HG03108 (cell line): ENCODE measurements around the gene RNF224.
"Not testable (repeated sequence)": the region's sequence is repeated elsewhere in the genome, so short reads cannot be mapped to it uniquely, and the experiment has no call there.

Experiments used
- ATAC-seq: cut with Tn5 transposase; IDR thresholded peaks from one replicate; pipeline ENCODE4 v1.9.1; 2021; ENCODE audit warnings: moderate library complexity; ENCODE audit not compliant: unreplicated experiment

RNF224 gene

DNA sequence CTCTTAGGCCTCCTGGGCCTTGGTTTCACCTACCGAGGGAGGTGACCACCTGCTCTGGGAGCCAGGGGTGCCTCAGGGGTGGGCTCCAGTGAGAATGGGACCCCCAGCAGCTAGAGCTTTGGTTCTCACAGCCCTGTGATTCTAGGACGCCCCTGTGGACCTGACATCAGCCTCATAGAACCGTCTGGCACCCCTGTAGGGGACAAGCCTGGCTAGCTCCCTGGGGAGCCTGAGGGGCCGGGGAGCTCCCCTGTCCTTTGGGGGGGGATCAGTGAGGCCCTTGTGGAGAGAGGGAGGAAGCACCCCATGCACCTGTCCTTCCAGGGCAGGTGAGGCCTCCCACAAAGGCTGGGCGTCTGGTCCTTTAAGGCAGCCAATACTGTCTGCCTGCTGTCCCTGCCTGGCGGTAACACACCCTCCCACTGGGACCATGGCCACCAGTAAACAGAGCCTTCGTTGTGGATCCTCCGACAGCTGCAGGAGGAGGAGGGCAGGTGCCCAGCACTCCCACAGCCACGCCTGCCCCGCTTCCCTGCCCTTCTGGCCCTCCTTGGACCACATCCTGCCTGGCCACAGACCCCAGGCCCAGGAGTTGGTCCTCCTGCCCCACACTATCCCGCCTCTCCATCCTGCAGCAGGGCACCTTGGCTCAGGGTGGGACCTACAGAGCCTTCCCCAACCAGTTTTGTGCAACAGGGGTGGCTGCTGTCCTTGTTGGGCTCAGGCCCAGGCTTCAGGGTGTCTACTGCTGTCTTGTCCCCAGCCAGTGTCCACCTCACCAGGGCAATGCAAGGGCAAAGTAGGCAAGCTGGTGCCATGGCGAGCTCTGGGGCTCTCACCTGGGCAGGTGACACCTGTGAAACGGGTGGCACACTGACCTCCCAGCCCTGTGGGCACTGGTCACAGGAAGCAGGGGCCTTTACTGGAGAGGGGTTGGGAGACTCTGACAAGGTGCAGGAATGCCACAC is 10.7 kb downstream of the RNF224 start:
- ATAC-seq: no peak

- ATAC-seq: not testable (repeated sequence)
These were observed 12.4 kb downstream of the RNF224 start for GRCh38 chr9:137239541-137240200.

GRCh38 chr9:137240318-137240840 is 13.1 kb downstream of the RNF224 start:
- peak; percentile 10 for ATAC-seq

DNA sequence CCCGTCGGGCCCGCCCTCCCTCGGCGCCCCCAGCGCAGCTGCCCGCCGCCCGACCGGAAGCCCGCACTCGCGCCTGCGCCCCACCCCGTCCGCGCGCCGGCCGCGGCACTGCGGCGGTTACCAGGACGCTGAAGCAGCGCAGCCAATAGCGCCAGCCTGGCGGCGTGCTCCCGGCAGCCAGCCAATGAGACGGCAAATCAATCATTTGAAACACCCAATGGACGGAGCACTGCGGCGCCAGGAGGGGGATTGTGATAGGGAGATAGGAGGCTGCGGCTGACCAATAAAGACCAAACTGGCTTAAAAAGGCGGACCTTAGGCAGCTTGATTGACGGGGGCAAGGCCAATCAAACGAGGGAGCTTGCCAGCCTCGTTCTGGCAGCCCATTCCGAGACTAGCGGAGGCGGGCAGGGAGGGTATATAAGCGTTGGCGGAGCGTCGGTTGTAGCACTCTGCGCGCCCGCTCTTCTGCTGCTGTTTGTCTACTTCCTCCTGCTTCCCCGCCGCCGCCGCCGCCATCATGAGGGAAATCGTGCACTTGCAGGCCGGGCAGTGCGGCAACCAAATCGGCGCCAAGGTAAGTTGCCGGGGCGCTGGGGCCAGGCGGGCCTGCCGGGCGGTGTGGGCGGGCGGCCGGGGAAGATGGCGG is 13.7 kb downstream of the RNF224 start, which contains the start of gene TUBB4B:
Gene TUBB4B (plus strand): TSS at position 447 of the 649 bp plus-strand sequence. CDS start 74 bp downstream, at position 521.
- peak; percentile 69 for ATAC-seq

DNA sequence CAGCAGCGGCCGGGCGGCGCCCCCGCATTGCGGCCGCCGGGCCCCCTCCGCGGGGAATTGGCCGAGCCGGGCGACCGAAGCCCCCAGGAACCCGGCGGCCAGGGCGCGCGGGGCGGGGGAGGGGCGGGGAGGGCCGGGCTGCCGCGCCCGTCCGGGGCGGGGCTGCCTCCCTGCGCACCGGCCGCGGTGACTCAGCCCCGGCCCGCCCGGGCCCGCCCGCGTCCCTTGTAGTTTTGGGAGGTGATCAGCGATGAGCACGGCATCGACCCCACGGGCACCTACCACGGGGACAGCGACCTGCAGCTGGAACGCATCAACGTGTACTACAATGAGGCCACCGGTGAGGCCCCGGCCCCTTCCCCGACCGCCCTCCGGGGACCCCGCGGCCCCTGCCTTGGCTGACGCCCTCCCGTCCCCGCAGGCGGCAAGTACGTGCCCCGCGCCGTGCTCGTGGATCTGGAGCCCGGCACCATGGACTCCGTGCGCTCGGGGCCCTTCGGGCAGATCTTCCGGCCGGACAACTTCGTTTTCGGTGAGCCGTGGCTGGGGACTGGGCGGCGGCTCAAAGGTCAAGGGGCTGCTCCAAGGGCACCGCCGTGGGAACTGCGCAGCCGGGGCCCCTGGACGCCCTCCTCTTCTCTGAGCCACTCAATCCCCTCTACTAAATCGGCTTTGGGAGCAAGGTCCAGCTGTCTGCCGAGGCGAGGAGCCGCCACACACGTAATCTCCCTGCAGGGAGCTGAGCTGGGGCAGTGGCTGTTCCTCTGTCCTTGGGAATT is 14.4 kb downstream of the RNF224 start:
- peak; percentile 2 for ATAC-seq

DNA sequence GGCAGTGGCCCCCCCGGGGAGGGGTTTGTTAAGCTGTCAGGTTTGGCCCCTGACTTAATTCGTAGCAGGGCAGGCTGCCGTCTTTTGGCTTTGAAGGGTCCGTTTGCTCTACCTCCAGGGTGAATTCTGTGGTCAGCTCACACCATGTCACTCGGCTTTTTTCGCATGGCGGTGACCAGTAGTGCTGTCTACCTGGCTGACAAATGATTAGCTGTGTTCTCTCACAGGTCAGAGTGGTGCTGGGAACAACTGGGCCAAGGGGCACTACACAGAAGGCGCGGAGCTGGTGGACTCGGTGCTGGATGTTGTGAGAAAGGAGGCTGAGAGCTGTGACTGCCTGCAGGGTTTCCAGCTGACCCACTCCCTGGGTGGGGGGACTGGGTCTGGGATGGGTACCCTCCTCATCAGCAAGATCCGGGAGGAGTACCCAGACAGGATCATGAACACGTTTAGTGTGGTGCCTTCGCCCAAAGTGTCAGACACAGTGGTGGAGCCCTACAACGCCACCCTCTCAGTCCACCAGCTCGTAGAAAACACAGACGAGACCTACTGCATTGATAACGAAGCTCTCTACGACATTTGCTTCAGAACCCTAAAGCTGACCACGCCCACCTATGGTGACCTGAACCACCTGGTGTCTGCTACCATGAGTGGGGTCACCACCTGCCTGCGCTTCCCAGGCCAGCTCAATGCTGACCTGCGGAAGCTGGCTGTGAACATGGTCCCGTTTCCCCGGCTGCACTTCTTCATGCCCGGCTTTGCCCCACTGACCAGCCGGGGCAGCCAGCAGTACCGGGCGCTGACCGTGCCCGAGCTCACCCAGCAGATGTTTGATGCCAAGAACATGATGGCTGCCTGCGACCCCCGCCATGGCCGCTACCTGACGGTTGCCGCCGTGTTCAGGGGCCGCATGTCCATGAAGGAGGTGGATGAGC is 15.2 kb downstream of the RNF224 start:
- no peak for ATAC-seq

- not testable (repeated sequence) for ATAC-seq
These were observed 15.9 kb downstream of the RNF224 start for GRCh38 chr9:137243266-137243625.

DNA sequence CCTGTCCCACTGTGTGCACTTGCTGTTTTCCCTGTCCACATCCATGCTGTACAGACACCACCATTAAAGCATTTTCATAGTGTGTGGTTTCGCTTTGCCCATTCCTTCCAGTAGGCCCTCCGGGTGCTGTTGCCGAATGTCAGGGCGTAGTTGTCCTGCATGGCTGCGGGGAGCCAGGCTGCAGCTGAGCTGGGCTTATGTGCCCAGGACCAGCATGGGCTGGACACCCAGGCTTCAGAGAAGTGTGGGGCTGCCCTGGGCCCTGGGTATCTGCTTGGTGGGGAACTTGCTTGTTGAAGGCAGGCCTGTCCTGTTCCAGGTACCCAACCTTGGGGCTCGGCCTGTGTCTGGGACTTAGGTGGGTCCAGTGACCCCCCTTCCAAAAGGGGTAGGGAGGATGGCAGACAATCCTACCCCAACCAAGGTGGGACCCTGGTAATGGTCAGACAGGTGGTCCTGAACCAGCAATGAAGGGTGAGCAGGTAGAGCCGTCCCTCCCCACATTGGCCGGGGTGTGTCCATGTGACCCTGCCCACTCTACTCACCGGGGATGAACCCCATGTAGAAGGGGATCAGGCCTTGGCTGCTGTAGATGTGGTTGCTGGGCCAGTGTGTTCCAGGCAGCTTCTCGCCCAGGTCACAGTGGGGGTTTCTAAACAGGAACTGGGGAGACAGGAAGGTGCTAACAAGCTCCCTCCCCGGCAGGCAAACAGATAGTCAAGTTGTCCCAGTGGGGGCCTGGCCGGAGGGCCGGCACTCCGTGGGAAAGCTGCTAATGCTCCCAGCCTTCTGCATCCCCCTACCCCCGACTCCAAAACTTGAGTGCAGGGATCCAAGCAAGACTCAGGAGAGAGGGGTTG is 16.6 kb downstream of the RNF224 start:
- ATAC-seq: no peak

DNA sequence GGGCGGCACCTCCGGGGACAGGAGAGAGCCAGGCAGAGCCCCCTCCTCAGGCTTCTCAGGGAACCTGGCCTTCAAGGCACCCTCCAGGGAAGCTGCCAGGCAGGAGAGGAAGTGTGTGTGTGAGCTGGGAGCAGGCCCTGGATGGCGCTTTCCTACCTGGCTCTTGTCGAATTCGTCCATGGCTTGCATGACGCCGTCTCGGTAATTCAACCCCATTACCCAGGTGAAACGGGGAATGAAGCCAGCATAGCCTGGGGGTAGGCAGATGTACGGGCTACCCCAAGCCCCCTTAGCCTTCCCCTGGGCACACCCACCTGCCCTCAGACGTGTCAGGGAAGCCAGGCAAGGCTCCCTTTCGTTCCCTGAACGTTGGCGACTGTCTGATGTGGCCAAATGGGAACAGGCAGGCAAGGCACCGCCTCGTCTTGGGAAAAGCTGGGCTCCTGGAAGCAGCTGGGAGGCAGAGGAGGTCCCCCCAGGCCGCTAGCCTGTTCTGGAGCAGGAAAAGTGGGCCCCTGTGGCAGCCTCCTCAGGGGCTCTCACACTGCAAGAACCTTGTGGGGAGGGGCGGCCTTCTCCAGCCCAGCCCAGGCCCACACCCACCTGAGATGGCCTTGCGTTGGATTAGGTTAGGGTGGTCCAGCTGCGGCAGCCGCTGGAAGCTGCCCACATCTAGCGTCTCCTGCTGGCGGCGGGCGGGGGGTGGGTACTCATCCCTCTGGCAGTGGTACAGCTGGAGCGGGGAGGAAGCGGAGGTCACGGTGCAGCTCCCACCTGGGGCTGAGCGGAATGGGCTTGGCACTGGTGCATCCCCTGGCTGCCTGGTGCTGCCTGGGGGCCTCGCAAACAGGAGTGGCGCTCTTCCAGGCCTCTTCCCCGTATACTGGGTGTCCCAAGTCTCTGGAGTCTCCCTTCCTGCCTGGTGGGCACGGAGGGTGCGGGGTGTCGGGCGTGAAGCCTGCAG is 17.5 kb downstream of the RNF224 start:
- no peak for ATAC-seq

DNA sequence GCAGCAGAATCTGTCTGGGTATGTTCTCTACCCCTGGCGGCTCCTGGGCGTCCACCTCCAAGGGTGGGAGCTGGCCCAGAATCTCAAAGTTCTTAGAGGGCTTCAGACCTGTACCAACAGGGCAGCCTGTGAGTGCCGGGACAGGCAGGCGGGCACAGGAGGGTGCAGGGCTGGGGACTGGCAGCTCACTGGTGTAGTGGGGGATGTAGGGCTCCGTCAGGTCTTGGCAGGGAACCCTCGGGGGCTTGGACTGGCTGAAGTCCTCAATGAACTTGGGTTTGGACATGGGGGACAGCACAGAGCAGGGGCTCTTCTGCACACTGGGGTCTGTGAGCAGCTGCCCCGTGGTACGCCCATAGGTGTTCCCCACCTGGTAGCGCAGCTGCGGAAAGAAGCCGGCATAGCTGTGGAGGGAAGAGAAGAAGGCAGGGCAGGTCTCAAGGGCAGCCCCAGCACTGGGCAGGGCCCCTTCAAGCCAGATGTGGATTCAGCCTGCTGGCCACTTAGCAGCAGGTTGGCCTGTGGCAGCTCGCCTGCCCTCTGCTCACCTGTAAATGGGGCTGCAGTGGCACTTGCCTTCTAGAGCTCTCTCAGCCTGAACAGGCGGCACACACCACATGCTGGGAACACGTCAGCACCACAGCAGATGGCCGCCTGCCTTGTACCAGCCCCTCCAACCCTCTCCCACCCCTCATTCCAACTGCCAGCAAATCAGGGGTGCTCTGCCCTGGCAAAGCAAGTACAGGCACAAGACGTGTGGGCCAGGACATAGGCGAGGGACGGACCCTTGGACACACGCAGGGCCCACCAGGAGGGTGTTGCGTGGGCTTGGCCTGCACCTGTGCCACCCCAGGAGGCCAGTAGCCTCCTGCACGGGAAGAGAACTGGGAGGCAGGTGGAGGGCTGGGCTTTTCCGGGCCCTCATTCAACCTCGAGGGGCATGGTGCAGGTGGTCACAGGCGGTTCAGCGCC is 18.4 kb downstream of the RNF224 start:
- no peak for ATAC-seq

DNA sequence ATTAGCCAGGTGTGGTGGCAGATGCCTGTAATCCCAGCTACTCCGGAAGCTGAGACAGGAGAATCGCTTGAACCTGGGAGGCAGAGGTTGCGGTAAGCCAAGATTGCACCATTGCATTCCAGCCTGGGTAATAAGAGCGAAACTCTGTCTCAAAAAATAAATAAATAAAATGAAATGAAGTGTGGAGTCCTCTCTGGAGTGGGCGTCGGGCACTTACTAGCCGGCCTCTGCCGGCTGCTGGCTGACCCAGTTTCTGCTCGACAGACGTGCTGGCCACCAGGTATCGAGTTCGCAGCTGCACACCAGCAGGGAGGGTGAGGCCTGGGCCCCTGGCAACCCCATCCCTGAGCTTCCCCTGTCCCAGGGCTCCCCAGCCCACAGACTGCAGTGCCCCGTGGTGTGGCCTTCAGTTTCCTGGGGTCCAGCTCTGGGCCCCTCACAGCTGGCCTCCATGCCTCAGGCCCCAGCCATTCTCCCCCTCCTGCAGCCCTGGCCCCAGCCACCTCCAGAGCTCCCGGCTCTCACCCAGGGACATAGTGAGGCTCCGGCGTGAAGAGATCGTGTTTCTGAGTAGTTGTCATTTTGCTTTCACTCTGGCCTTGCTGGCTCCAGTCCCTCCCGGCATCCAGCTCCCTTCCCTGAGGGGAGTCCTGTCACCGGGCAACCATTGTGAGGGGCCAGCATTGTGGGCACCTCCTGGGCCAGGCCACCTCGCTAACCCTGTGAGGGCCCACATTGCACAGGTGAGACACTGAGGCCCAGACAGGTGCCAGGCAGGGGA is 20.0 kb downstream of the RNF224 start:
- no peak for ATAC-seq

DNA sequence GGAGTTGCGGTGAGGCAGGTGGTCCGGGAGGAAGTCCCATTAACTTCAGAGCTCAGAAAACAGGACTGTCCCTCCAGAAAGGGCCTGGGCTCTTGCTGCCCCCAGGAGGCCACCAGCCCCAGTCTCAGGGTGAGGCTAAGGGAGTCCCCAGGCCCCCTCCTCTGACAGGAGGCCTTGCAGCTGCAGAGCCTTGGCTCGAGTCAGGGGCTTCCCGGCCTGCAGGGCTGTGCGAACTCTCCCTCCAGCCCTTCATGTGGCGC is 20.5 kb downstream of the RNF224 start:
- no peak for ATAC-seq

DNA sequence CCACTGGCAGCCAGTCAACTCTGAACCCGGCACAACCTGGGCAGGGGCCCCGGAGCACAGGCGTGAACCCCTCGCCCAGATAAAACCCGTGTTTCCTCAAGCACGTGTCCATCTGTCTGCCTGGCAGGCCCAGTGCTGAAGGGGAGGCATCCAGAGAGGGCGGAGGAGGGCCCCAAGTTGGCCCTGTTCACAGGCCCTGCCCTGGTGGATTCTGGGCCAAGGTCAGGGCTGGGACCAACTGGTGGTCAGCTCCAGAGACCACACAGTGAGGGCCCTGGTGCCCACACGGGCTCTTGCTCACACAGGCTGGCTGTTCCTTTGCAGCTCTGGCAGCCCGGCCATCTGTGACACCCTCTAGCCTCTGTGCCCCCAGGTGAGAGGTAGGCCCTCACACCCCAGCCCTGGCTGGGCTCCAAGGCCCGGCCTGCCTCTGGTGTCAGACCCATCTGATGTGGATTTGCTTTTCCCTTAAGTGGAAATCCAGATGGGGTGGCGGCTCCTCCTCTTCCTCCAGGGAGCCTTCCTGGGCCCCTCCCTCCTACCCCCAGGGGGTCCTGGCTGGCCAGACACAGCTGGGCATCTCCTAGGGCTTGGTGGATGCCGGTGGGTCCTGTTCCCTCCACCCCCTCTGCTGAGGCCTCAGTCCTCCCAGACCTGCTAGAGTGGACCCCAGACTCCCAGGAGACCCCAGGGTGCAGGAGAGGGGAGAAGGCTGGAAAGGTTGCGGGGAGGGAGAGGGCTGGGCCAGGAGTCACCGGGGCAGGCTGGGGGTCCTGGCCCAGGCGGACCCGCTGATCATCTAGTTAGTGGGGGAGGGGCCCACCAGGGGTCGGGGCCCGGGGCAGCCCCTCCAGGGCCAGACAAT is 23.3 kb downstream of the RNF224 start:
- ATAC-seq: no peak

DNA sequence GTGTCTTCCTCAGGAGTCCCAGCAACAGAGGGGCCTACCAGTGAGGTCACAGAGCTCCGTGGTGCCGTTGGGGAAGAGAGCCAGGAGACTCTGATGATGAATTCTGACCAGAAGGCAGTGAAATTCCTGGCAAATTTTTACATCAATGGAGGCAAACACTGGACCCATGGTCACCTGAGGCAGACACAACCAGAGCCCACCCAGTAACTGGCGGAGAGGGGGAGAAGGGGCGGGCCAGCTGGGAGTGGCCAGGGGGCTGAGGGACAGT is 23.8 kb downstream of the RNF224 start, which contains the start of gene STPG3:
Gene STPG3 (plus strand): TSS at position 93 of the 268 bp plus-strand sequence. CDS start 1 bp downstream, at position 94.
- no peak for ATAC-seq
